Sigmoid colon (tissue), 7 donors: Measurements from ENCODE around the gene CEL. TPM values are rescaled to one million over a fixed set of nuclear protein-coding genes. Genes with fewer than 3 reads are reported as not detected.

Experiments used
- DNase-seq: peaks from one replicate; pipeline ENCODE4 v3.0.0-alpha.2; 2019
- H3K27ac ChIP-seq, 4 donors: fragments of 200-600 bp; sonication (generic); one replicate each; pipeline ENCODE4 v1.5.1; 2016 to 2019; ENCODE audit warnings: mild to moderate bottlenecking in 1 of 4
- H3K27me3 ChIP-seq, 3 donors: fragments of 200-600 bp; sonication (generic); one replicate each; pipeline ENCODE4 v1.5.1; 2019; ENCODE audit warnings: mild to moderate bottlenecking in 1 of 3
- H3K36me3 ChIP-seq, 4 donors: fragments of 200-600 bp; sonication (generic); one replicate each; pipeline ENCODE4 v1.5.1; 2016 to 2019
- H3K4me1 ChIP-seq, 4 donors: fragments of 200-600 bp; sonication (generic); one replicate each; pipeline ENCODE4 v1.5.1; 2017 to 2019
- H3K4me3 ChIP-seq, 4 donors: fragments of 200-600 bp; sonication (generic); one replicate each; pipeline ENCODE4 v1.5.1; 2017 to 2019; ENCODE audit warnings: mild to moderate bottlenecking in 2 of 4, moderate library complexity in 1 of 4
- H3K9me3 ChIP-seq, 4 donors: fragments of 200-600 bp in 3 of 4; sonication (generic) in 3 of 4; one replicate each; pipeline versions ENCODE4 v1.5.1 to v1.6.1; 2013 to 2019
- EP300 ChIP-seq, 4 donors: sonication (generic); formaldehyde crosslinking; IDR thresholded peaks; one replicate each; pipeline ENCODE4 v1.6.1; 2017; ENCODE audit warnings: antibody characterized with exemption in 4 of 4
- POLR2A ChIP-seq, 2 donors: fragments of 450-650 bp; IDR thresholded peaks; one replicate each; pipeline ENCODE4 v1.6.1; 2016; ENCODE audit warnings: antibody characterized with exemption in 2 of 2, mild to moderate bottlenecking in 2 of 2, moderate library complexity in 2 of 2
- POLR2AphosphoS5 ChIP-seq, 4 donors: sonication (generic); formaldehyde crosslinking; IDR thresholded peaks; one replicate each; pipeline ENCODE4 v1.6.1; 2017; ENCODE audit warnings: antibody characterized with exemption in 4 of 4
- WGBS, 2 donors: extraction: QIAGEN DNeasy Blood & Tissue Kit; methylation state at CpG; one replicate each; pipeline ENCODE4 v1.1.7; 2013; 5-methylcytosine and 5-hydroxymethylcytosine counted together
- intact Hi-C: fragments of 100-400 bp; cut with DNase I; formaldehyde crosslinking; loops from one replicate; pipeline ENCODE4 v1.15.1; 2023
- polyA plus RNA-seq, 3 donors: library from polyadenylated mRNA; stranded (reverse); fragments of 200-250 nt; gene quantifications; one replicate each; pipeline ENCODE4 v1.2.3, GENCODE V29; 2013
- total RNA-seq, 4 donors: library from RNA; depleted of rRNA; stranded (reverse); fragments of >200 nt; gene quantifications; one replicate each; pipeline ENCODE4 v1.1.0, GENCODE V29; 2016
- TF ChIP-seq, protein P1 (sequence below), 4 experiments: fragments of 450-650 bp in 3 of 4; fragments of 200-600 bp in 1 of 4; IDR thresholded peaks; one replicate each; pipeline ENCODE4 v1.5.1; 2016 to 2019; ENCODE audit warnings: antibody characterized with exemption in 4 of 4, mild to moderate bottlenecking in 3 of 4, moderate library complexity in 2 of 4
- donor health status: healthy with polysubstance abuse.
- donor health status: Bipolar disorder and iron deficiency.
- donor health status: healthy.

Gene CEL
- total and polyA plus RNA-seq, 7 donors = 0.36 to 4.8 (median 1.0) TPM; not detected in 2

DNA sequence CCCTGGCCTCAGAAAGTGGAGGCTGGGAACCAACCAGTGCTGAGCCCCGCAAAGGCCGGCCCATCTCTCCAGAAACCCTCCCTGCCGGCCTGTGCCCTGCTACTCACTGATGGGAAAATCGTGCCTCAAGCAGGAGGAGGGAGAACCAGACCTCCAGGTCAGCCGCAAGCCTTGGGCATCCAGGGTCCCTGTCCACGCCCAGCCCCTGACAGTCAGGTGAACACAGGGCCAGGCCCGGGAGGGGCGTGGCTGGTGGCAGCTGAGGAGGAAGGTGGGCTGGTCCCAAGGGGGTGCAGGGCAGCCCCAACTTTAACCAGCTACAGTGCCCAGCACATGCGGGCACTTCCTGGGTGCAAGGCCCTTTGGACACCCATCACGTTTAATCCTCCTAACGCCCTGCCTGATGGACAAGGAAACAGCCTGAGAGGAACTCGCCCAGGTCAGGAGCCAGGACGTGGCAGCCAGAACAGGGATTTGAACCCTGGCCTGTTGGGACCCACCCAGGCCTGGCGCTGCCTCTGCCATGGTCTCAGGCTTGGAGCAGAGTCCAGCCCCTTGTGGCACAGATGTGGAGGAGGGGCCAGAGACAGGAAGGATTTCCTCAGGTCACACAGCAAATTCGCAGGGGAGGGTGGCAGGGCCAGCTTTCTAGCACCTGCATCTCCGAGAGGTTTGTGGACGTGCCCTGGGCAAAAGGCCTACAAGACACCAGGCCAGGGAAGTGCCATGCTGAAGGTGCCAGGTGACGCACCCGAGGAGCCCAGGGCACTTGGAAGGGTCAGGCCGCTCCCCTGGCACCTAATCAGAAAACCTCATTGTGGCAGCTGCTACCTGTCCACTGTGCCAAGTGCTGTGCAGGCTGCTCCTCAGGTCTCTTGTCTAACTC lies 54.8 kb downstream of the CEL start:
- Histone ChIP-seq H3K4me1 (peaks cover 0 to 93% (median 87%) of the 10 kb centered on the region in 4 donors), H3K9me3 (no peaks in the 10 kb centered on the region), H3K27ac (peak overlapping the region; percentile 25 to 94 (median 82)), H3K27me3 (no peaks in the 10 kb centered on the region), H3K4me3 (no peak overlapping the region), H3K36me3 (peaks cover 0 to 5% (median 2%) of the 10 kb centered on the region in 4 donors)
- intact Hi-C loops = no loop called here
- WGBS, 2 donors = 70 to 84% methylated on average over 20 of the region's 20 CpGs
- TF ChIP-seq, protein P1, sequence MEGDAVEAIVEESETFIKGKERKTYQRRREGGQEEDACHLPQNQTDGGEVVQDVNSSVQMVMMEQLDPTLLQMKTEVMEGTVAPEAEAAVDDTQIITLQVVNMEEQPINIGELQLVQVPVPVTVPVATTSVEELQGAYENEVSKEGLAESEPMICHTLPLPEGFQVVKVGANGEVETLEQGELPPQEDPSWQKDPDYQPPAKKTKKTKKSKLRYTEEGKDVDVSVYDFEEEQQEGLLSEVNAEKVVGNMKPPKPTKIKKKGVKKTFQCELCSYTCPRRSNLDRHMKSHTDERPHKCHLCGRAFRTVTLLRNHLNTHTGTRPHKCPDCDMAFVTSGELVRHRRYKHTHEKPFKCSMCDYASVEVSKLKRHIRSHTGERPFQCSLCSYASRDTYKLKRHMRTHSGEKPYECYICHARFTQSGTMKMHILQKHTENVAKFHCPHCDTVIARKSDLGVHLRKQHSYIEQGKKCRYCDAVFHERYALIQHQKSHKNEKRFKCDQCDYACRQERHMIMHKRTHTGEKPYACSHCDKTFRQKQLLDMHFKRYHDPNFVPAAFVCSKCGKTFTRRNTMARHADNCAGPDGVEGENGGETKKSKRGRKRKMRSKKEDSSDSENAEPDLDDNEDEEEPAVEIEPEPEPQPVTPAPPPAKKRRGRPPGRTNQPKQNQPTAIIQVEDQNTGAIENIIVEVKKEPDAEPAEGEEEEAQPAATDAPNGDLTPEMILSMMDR (IDR thresholded peaks at IDR 0.05) = no peak
- no peak for TF ChIP-seq POLR2AphosphoS5 (IDR thresholded peaks at IDR 0.05)
- no peak for TF ChIP-seq POLR2A (IDR thresholded peaks at IDR 0.05)
- no peak for TF ChIP-seq EP300 (IDR thresholded peaks at IDR 0.05)
- no peak for DNase-seq

DNA sequence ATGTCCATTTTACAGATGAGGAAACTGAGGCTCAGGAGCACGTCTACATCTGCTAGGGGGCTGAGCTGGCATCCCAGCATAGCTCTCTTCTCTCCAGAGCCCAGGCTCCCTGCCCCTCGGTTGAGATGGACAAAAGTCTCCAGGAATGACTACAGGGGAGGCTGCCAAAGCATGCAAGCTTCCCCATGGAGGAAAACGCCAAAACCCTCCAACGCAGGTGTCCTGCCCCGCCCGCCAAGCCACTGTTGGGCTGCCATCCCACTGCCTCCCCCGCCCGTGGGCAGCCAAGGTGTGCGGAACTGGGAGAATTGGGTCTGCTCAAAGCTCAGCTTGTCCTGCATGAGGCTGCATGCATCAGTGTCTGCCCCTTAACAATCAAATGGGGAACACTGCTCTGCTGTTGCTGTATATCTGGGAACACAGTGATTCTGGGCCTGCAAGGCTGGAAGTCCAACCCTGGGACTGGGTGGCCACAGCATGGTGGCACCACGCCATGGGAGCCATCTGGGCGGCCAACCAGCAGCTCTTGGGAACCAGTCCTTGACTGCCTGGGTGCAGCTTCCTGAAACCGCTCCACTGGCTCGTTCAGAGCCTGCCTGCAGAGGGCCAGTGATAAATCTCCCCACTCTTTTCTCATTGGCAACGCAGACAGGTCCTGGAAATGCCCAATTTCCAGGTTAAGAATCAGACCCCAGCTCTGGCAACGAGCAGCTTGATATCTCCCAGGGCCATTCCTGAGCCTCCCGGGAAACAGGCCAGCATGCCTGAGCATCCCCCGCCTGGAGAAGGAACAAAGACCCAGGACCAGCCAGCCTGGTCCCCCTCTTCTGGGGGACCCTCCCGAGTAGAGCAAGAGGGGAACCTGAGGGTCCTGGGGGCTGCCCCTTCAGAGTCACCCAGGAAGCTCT lies 55.7 kb downstream of the CEL start:
- H3K9me3 ChIP-seq = no peaks in the 10 kb centered on the region
- DNase-seq = peak; percentile 86
- intact Hi-C loops = no loop called here
- H3K27ac ChIP-seq = peak overlapping the region in 3 of 4 donors; percentile 10 to 94 (median 93)
- TF ChIP-seq EP300 (IDR thresholded peaks at IDR 0.05) (no peak), POLR2A (IDR thresholded peaks at IDR 0.05) (no peak), POLR2AphosphoS5 (IDR thresholded peaks at IDR 0.05) (peak in 1 of 4 donors; percentile 25)
- TF ChIP-seq, protein P1 (IDR thresholded peaks at IDR 0.05) = no peak
- no peaks in the 10 kb centered on the region for H3K27me3 ChIP-seq
- H3K4me1 ChIP-seq = peaks cover 0 to 96% (median 85%) of the 10 kb centered on the region in 4 donors
- WGBS, 2 donors = 70 to 79% methylated on average over 18 of the region's 18 CpGs
- H3K4me3 ChIP-seq = no peak overlapping the region
- H3K36me3 ChIP-seq = no peaks in the 10 kb centered on the region

DNA sequence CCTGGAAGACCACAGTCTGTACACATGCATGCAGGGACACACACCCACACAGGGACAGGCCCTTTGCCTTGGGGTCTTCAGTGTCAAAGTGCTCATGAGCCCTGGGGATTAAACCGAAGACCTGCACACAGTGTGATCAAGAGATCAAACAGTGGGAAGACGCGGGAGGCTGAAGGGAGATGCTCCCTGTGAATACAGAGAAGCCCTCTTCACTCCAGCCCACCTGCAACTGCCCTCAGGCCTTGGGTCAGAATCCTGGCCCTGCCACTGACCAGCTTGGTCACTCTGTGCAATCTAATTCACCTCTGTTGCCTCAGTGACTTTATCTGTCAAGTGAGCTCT lies 56.4 kb downstream of the CEL start:
- no peak for DNase-seq
- H3K27me3 ChIP-seq = no peaks in the 10 kb centered on the region
- H3K4me1 ChIP-seq = peaks cover 0 to 96% (median 83%) of the 10 kb centered on the region in 4 donors
- intact Hi-C loops = no loop called here
- no peaks in the 10 kb centered on the region for H3K9me3 ChIP-seq
- peak overlapping the region in 3 of 4 donors; percentile 10 to 94 (median 93) for H3K27ac ChIP-seq
- 95 to 98% methylated on average over 3 of the region's 3 CpGs for WGBS, 2 donors
- H3K36me3 ChIP-seq = no peaks in the 10 kb centered on the region
- no peak overlapping the region for H3K4me3 ChIP-seq
- TF ChIP-seq POLR2AphosphoS5 (IDR thresholded peaks at IDR 0.05) (no peak), POLR2A (IDR thresholded peaks at IDR 0.05) (no peak), EP300 (IDR thresholded peaks at IDR 0.05) (no peak)
- TF ChIP-seq, protein P1 (IDR thresholded peaks at IDR 0.05) = no peak

GRCh38 chr9:133118568-133118967 lies 56.8 kb downstream of the CEL start:
- Histone ChIP-seq H3K27ac (peak overlapping the region; percentile 89 to 94 (median 93)), H3K36me3 (no peaks in the 10 kb centered on the region), H3K9me3 (no peaks in the 10 kb centered on the region), H3K27me3 (no peaks in the 10 kb centered on the region), H3K4me3 (peak overlapping the region in 2 of 4 donors; percentile 87 to 94), H3K4me1 (peaks cover 0 to 94% (median 80%) of the 10 kb centered on the region in 4 donors)
- TF ChIP-seq, protein P1 (IDR thresholded peaks at IDR 0.05) = no peak
- TF ChIP-seq POLR2A (IDR thresholded peaks at IDR 0.05) = no peak
- no peak for TF ChIP-seq POLR2AphosphoS5 (IDR thresholded peaks at IDR 0.05)
- TF ChIP-seq EP300 (IDR thresholded peaks at IDR 0.05) = no peak
- WGBS, 2 donors = 88 to 93% methylated on average over 3 of the region's 3 CpGs
- DNase-seq = no peak
- intact Hi-C loops = no loop called here
